ENCODE results near the gene LIPE.
A peak's percentile ranks its signal among the peaks of the same experiment; 100 is the strongest.

The LIPE gene

DNA sequence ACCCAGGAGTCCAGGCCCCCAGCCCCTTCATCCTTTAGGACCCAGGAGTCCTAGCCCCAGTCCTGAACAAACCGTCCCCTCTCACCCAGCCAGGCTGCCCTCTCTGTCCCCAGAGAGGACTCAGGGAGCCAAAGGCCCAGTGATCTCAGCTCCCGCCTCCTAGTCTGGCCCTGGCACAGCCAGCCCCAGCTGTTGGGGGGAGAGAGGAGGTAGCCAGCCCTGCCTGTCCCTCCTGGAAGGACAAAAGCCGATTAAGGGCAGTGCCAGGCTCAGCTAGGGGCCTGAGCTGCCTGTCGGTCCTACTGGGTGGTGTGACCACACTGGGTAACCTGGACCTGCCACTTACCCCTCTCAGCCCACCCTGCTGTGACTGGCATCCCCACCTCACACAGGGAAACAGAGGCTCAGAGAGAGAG is 14.5 kb downstream of the LIPE start:
- no peak for DNase-seq (ENCODE audit: low spot score)

DNA sequence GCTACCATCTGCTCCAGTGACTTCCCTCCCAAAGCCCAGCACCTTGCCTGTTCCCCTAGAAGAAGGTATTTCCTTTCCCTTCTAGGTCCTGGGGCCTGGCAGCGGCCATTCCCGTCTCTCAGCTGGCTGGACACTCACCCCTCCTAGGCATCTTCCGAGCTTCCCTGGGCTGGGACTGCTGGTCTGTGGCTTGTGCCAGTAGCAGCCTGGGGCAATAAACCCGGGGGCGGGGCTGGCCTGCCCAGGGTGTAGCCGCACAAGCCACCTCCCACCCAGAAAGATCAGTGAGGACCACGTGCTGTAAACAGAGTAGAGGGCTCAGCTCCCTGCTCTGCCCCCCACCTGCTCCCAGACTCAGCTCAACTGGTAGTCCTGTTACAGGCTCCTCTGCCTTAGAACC is 15.0 kb downstream of the LIPE start:
- DNase-seq (ENCODE audit: low spot score): no peak

DNA sequence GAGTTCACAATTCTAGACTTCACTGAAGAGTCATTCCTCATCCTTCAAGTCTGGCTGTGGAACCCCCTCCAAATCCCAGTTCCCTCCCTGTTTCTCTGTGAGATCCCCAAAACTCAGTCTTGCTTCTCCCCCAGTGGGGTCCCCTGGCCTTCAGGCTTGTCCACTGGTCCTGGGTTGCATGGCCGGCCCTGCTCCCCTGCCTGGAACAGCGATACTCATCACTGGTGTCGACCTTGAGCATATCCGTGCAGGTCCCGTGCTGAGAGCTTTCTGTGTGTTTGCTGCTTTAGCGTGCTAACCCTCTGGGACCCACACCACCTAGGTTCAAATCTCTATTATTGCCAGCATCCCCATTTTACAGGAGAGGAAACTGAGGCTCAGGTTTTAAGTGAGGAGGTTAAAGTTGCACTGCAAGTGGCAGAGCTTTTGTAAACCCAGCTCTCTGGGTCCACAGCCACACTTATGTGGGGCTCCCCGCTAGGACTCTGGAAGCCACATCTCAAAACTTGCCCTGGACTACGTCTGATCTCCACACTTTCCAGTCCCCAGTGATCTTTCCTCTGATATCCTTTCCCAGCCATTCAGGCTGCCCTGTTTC is 15.5 kb downstream of the LIPE start:
- DNase-seq (ENCODE audit: low spot score): no peak

DNA sequence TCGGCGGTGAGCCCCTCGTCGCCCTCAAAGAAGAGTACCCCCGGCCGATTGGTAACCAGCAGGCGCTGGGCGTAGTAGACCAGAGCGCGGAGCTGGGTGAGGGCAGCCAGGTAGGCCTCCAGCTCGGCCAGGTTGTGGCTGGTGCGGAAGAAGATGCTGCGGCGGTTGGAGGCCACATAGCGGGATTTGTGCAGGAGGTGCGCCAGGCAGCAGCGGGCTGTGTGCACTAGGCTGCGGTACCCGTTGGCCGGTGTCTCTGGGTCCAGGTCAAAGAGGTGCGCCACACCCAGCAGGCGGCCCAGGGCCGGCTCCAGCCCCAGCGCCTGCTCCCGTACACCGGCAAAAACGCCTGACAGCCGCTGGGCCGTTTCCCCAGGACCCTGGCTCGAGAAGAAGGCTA is 16.8 kb downstream of the LIPE start:
- DNase-seq (ENCODE audit: low spot score): no peak

DNA sequence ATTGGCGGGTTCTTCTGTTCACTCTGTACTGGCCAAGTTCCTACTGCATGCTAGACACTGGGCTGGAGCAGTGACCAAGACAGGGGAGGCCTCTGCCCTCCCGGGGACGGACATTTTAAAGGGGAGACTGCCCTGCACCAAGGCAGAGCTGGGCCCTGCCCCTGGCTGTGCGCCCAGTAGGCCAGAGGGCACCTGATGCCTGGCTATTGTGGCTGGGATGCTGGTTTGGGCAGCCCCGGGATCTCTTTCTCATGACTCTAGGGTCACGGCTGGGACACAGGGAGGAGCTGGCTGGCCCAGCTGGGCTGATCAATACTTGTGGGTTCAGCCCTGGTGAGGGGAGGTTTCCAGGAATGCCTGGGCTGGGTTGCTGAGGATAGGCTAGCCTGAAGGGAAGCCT is 17.7 kb downstream of the LIPE start:
- no peak for DNase-seq (ENCODE audit: low spot score)

DNA sequence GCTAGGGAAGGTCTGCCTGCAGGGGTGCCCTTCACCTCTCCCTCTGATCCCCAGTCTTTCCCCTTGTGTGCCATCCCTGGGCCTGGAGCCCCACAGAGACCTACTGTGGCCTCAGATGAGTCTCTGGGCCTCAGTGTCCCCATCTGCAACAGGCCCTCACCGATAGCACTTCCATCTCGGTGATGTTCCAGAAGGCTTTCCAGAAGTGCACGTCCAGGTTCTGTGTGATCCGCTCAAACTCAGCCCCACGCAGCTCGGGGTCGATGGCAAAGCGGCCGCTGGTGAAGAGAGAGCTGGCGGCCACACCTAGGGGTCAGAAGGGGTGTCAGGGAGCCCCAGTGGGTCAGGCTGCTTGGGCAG is 19.4 kb downstream of the LIPE start:
- DNase-seq (ENCODE audit: low spot score): no peak

DNA sequence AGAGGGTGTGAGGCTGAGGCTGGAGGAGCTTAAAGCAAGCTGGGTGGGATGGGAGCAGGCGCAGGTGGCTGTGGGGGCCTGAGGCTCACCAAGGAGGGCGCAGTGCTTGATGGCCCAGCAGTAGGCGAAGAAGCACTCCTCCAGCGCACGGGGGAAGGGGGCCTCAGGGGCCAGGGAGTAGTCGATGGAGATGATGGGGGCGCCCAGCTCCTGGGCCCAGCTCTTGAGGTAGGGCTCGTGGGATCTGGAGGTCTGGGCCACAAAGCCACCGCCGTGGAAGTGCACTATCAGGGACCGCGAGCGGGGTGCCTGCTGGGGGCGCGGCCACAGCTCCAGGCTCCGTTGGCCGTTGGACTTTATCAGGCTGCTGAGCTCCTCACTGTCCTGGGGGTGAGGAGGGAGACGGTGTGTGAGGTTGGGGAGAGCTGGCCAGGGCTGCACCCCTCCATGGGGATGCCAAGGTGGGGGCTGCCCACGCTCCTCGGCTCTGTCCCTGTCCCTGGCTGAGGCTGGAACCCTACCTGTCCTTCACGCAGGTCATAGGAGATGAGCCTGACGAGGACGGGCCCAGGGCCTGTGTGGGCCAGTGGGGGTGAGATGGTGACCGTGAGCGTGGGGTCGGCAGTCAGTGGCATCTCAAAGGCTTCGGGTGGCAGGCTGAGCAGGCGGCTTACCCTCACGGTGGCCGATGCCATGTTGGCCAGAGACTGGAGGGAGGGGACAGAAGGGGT is 19.9 kb downstream of the LIPE start:
- DNase-seq (ENCODE audit: low spot score): no peak

DNA sequence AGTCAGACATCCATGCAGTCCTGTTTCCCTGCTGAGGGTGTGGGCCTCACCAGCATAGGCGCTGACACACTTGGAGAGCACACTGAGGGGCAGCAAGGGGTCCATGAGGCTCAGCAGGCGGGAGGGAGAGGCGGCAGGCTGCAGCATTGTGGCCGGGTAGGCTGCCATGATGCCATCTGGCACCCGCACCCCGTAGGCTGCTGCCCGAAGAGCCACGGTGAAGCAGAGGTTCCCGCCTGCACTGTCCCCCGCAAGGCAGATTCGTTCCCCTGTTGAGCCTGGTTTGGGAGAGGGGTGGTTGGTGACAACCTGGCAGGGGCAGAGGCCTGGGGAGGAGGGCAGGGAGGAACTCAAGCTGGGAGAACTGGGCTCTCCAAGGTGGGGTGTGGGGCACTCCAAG is 21.1 kb downstream of the LIPE start:
- no peak for DNase-seq (ENCODE audit: low spot score)

DNA sequence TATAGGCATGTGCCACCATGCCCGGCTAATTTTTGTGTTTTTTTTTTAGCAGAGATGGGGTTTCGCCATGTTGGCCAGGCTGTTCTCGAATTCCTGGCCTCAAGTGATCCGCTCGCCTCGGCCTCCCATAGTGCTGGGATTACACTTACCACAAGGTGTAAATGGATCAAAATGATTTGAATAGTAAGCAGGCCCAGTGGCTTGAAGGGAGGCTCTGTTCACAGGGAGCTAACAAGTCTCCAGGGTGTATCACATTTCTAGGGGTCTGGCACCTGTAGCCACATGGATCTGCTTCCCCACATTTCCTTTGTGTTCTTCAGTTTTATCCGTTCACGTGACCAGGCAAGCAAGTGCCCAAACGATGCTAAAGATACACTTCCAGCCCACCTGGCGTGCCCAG is 23.6 kb downstream of the LIPE start:
- no peak for DNase-seq (ENCODE audit: low spot score)

DNA sequence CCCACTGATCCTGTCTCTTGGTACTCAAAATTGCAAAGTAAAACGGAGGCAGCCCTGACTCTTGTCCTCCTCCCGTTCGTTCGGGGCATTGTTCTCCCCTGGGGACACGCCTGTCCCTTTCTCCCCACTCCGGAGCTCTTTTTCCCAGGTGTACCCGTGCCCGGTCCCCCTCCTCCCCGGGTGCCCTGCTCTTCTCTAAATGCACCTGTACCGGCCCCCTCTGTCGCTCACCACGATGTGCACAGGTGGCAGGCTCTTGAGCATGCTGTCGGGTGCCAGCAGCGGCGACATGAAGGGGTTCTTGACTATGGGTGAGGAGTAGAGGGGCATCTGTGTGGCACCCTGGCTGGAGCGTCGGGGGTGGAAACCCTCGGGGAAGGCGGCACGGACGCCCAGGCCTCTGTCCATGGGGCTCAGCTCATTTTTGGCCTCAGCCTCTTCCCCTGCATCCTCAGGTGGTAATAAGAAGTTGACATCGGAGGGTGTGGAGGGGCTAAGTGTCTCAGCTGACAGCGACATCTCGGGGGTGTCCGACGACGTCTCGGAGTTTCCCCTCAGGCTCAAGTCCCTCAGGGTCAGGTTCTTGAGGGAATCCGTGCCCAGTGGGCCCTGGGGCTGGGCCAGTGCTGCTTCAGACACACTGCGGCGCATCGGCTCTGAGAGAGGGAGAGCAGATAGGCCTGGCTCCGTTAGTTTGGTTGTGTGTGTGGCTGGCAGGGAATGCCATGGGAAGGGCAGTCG is 24.6 kb downstream of the LIPE start:
- DNase-seq (ENCODE audit: low spot score): no peak

DNA sequence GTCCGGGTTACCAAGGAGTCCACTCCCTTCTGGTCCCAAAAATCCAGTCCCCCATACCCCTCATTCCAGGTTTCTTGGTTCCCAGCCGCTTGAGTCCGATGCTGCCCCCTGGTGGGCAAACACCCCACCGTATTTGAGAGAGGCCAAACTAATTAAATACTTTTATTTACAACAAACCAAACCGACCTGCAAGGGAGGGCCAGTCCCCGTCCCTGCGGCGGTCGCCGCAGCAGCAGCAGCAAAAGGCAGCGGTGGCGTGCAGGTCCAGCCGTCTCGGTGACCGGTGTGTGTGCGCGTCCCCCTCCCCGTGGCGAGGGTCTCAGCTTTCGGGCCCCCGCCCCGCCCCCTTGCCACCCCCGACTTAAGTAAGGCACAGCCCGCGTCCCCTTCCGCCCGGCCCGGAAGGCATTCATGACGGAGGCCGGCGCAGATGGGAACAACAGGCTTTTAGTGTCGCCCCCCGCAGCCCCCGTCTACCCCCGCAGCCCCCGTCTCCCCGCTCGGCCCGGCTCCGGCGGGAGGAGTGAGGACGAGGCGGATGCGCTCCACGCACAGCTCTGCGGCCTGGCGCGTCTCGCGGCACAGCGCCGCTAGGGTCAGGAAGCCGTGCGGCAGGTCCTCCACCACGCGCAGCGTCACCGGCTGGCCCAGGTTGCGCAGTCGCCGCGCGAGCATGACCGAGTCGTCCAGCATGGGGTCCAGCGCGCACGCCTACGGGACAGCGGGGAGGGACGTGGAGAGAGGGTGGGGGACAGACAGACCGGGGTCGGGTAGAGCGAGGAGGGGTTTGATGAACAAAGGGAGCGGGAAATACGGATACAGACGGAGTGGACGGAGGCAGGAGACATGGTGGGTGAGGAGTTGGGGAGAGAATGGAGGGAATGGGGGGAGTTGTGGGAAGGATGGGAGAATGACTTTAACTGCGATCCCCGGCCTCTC is 25.6 kb downstream of the LIPE start:
- DNase-seq (ENCODE audit: low spot score): peak; percentile 66

DNA sequence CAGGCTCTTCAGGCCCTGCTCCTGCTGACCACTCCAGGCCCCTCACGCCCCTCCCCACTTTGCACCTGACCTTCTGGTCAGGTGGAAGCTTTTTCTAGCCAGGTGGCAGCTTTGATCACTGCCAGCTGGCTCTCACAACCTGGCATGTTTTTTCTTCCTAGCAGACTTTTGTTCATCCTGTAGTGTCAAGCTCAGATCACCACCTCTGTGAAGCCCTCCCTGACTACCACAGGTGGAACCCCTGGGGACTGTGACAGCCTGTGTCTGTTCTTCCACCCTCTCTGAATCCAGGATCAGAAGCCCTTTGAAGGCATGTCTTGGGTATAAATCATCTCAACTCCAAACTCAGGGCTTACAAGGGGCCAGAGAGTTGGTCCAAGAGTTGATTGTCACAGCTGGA is 26.8 kb downstream of the LIPE start:
- DNase-seq (ENCODE audit: low spot score): no peak

DNA sequence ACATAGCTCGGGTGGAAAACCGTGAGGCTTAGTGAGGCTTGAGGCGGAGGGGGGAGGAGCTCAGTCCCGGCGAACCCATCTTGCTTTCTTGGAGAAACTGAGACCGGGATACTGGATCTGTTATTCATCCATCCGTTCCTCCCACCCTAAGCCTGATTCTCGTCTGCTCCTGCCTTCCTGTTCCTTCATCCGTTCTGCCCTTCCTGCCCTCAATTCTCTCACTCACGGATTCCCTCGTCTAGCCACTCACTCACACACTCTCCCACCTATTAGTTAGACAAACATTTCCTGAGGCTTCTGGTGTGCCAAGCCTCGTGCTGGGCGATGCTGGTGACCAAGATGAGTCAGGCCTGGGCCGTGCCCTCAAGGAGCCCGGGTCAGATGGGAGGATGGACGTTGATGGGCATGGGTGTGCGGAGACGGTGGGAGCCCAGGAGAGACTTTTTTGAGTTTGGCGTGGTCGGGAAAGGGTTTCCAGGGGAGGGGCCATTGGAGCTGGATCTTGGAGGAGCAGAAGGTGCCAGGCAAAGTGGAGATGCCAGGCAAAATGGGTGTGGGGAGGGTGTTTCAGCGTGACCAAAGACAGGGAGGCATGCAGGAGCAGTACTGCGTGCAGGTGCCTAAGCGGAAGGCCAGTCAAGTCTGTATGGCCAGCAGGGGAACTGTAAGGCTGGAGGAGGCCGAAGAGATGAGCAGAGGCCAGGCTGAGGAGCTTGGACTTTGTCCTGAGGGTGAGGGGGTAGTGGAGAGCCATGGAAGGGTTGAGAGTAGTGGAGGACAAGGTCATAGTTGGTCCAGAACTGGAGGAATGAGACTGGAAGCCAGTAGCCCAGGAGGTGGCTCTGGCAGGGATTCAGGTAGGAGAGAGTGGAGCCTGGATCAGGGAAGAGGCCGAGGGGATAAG is 29.7 kb downstream of the LIPE start:
- DNase-seq (ENCODE audit: low spot score): no peak

DNA sequence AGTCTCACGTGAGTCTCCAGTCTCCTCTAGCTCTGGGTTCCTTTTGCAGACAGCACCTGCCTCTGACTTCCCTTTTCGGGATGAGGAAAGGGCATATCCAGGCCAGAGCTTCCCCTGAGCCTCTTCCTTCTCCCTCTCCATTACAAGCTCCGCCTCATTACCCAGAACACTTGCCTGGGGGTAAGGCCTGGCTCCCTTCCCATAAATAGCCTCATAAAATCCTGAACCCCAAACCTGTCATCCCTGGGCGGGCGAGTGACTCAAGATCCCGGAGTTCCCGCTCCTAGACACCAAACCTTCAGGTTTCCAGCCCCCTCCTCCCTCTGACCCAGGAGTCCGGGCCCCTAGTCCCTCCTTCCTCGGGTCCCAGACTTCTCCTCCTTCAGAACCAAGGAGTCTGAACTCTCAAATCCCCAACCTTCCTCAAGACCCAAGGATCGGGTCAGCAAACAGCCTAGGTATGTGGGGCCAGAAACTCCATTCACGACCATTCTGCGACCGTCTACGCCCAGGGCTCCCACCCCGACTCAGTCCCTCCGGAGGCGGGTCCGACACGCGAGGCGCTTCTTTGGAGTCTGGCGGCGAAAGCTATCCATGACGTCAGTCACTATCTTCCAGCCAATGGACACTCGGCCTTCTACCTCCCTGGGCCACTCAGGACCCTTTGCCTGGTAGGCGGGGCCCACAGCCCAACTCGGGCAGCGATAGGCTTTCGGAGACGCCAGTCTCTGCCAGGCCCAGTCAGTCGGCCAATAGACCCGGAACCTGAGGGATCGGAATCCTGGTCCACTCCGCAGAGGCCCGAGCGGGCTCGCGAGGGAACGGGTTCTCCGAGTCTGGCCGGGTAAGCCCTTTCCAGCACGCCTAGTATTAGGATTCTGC is 30.6 kb downstream of the LIPE start:
- DNase-seq (ENCODE audit: low spot score): peak; percentile 96

DNA sequence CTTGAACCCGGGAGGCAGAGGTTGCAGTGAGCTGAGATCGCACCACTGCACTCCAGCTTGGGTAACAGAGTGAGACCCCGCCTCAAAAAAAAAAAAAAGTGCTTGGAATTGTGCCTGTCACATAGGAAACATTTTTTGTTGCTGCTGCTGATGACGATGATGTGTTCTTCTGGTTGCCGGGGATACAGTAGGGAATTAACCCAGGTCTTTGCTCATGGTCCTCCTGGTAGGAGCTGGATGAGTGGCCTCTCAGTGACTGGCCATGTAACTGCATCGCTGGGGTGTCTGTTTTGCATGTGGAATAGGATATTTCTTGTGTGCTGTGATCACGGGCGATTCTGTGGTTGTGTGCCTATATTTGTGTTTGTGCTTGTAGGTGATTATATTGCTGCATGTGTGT is 32.4 kb downstream of the LIPE start:
- no peak for DNase-seq (ENCODE audit: low spot score)

DNA sequence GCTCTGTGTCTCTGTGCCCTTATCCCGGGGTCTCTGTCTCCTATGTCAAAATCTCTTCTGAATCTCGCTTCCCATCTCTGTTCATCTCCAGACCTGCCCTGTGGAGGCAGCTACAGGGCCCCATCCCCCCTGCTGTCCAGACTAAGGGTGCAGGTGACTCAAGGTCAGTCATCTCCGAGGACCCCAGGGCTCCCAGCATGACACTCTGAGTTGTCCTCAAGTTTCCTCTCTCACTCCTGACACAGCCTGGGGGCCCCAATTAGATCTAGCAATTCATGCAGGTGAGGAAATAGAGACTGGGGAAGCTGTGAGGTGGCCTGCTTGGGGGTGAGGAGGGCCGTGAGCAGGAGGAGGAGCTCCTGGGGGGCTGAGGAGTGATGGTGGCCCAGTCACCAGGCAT is 35.0 kb downstream of the LIPE start:
- no peak for DNase-seq (ENCODE audit: low spot score)

DNA sequence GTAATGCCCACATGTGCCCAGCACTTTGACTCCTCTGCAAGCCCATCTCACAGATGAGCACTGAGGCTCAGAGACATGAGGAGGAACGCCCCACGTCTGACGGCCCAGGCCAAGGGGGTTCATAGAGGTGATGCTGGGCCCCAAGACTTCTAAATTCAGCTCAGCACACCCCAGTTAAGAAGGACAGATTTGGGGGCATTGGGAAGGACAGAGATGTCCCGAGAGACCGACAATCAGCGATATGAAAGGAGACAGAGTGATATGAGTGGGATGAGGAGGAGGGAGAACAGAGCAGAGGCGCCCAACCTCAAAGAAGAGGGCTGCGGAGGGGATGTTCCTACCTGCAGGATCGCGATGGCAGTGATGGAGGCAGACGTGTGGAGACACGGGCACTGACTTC is 37.3 kb downstream of the LIPE start, which contains the start of gene CNFN:
TSS of gene CNFN (minus strand) at position 399 of the 400 bp plus-strand sequence. CDS start 1,260 bp downstream, outside the sequence.
- DNase-seq (ENCODE audit: low spot score): no peak

DNA sequence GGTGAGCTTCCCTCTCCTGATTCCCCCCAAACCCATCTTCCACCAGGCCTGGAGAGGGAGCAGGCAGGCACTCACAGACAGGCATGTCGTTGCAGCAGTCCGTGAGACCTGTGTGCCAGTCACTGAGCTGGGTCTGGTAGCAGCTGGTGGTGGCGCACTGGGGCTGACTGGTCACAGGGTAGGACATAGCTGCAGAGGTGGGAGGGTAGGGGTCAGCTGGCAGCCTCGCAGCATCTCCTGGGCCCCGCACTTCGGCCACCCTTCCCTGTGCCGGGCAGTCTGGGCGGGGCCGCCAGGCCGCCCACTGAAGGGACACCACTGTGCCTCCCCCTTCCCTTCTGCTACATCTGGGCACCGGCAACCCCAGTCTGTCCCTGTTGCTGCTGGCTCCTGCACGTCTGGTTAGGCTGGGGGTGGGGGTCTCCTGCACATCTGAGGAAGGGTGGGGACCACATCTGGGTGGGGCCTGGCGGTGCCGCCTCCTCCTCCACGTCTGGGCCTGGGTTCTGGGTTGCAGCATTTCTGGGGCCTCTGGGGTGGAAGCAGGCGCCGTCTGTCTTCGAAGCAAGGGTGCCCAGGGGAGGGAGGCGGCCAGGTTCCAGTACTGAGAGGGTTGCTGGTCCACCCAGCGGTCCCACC is 38.2 kb downstream of the LIPE start:
- DNase-seq (ENCODE audit: low spot score): no peak

DNA sequence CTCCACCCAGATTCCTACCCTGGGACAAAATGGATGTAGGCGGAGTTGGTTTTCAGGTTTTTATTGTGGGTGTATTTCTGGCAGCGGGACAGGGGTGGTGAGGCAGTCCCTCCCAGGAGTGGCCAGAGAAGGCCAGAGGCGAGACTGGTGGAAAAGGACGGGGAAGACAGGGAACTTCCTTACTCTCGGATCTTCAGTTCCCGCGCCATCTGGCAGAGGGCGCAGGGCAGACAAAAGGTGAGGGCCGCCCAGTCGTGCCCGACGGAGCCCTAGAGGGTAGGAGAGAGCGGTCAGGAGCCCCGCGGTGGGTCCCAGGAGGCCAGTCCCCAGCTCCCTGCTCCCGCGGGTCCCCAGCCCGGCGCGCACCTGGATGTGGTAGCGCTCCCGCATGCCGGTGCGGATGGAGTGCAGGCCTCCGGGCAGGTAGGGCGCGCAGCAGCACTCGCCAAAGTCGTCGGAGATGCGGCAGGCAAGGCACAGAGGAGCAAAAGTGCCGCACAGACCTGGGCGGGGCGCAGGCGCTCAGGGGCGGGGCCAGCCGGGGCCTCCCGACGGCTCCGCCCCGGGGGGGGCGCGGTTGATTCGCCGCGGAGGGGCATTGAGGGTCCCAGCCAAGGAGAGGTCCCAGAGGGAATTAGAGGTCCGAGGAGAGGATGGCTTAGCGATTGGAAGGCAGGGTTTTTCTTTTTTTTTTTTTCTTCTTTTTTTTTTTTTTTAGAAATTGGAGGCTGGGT is 40.0 kb downstream of the LIPE start:
- peak; percentile 51 for DNase-seq (ENCODE audit: low spot score)

All from CD4-positive, alpha-beta T cell treated with Interleukin-6 at 100 ng/mL for 8 hours (primary cell).